Neutrophil (primary cell): ENCODE results near the gene NFATC3.

Experiments used
- H3K27ac ChIP-seq: fragments of 200-600 bp; sonication (generic); 2 replicates; pipeline ENCODE4 v1.5.1; 2016; ENCODE audit warnings: mild to moderate bottlenecking, moderate library complexity
- H3K27me3 ChIP-seq: fragments of 200-600 bp; sonication (generic); 2 replicates; pipeline ENCODE4 v1.6.0; 2016; ENCODE audit warnings: mild to moderate bottlenecking
- H3K36me3 ChIP-seq: fragments of 200-600 bp; sonication (generic); 2 replicates; pipeline ENCODE4 v1.5.1; 2017
- H3K4me1 ChIP-seq, 2 experiments: fragments of 200-600 bp in 1 of 2; sonication (generic) in 1 of 2; 1 replicate in 1 of 2; 2 replicates in 1 of 2; pipeline versions ENCODE4 v1.5.1 to v1.6.1; 2013 to 2016; ENCODE audit warnings: low read depth in 1 of 2, low read length in 1 of 2, mild to moderate bottlenecking in 1 of 2, moderate library complexity in 1 of 2; ENCODE audit not compliant: control insufficient read depth in 1 of 2, insufficient read depth in 1 of 2
- H3K4me3 ChIP-seq, 2 experiments: fragments of 200-600 bp in 1 of 2; sonication (generic) in 1 of 2; 1 replicate in 1 of 2; 2 replicates in 1 of 2; pipeline ENCODE4 v1.5.1; 2013 to 2016; ENCODE audit warnings: low read depth in 1 of 2, low read length in 1 of 2, mild to moderate bottlenecking in 1 of 2, moderate library complexity in 1 of 2
- H3K9me3 ChIP-seq: fragments of 200-600 bp; sonication (generic); 2 replicates; pipeline ENCODE4 v1.5.1; 2016
- CTCF ChIP-seq: fragments of 200-600 bp; sonication (generic); IDR thresholded peaks from 2 replicates; pipeline ENCODE4 v1.5.1; 2016; ENCODE audit warnings: antibody characterized with exemption

Gene NFATC3

GRCh38 chr16:68230176-68230571, 145.0 kb downstream of the NFATC3 start:
- TF ChIP-seq CTCF = no peak
- Histone ChIP-seq H3K4me1 (no peaks in the 10 kb centered on the region), H3K27ac (no peak overlapping the region), H3K4me3 (no peak overlapping the region), H3K9me3 (no peaks in the 10 kb centered on the region), H3K27me3 (peaks cover 17% of the 10 kb centered on the region), H3K36me3 (peaks cover 60% of the 10 kb centered on the region)

- TF ChIP-seq CTCF = no peak
- Histone ChIP-seq H3K27ac (no peak overlapping the region), H3K36me3 (peaks cover 56% of the 10 kb centered on the region), H3K9me3 (no peaks in the 10 kb centered on the region), H3K4me1 (peaks cover 2 to 3% of the 10 kb centered on the region in 2 experiments), H3K4me3 (no peak overlapping the region), H3K27me3 (peaks cover 25% of the 10 kb centered on the region)
These were observed 145.8 kb downstream of the NFATC3 start for GRCh38 chr16:68230956-68231355.

- Histone ChIP-seq H3K4me1 (peaks cover 8 to 9% of the 10 kb centered on the region in 2 experiments), H3K27ac (no peak overlapping the region), H3K27me3 (peaks cover 31% of the 10 kb centered on the region), H3K36me3 (peaks cover 50% of the 10 kb centered on the region), H3K9me3 (no peaks in the 10 kb centered on the region), H3K4me3 (no peak overlapping the region)
- TF ChIP-seq CTCF = no peak
These were observed 146.4 kb downstream of the NFATC3 start for GRCh38 chr16:68231384-68232136.

- no peak for TF ChIP-seq CTCF
- H3K4me1 ChIP-seq = peaks cover 15 to 16% of the 10 kb centered on the region in 2 experiments
- peaks cover 39% of the 10 kb centered on the region for H3K27me3 ChIP-seq
- H3K4me3 ChIP-seq = no peak overlapping the region
- H3K9me3 ChIP-seq = no peaks in the 10 kb centered on the region
- no peak overlapping the region for H3K27ac ChIP-seq
- peaks cover 43% of the 10 kb centered on the region for H3K36me3 ChIP-seq
These were observed 147.2 kb downstream of the NFATC3 start for GRCh38 chr16:68232335-68232734.

GRCh38 chr16:68233085-68233834, 148.1 kb downstream of the NFATC3 start:
- Histone ChIP-seq H3K4me3 (no peak overlapping the region), H3K4me1 (peaks cover 22 to 23% of the 10 kb centered on the region in 2 experiments), H3K36me3 (peaks cover 36% of the 10 kb centered on the region), H3K9me3 (no peaks in the 10 kb centered on the region), H3K27me3 (peaks cover 41% of the 10 kb centered on the region), H3K27ac (no peak overlapping the region)
- no peak for TF ChIP-seq CTCF
